ENCODE measurements around the gene BDP1.
"Not testable (repeated sequence)": the region's sequence is repeated elsewhere in the genome, so short reads cannot be mapped to it uniquely, and the experiment has no call there.

DNA sequence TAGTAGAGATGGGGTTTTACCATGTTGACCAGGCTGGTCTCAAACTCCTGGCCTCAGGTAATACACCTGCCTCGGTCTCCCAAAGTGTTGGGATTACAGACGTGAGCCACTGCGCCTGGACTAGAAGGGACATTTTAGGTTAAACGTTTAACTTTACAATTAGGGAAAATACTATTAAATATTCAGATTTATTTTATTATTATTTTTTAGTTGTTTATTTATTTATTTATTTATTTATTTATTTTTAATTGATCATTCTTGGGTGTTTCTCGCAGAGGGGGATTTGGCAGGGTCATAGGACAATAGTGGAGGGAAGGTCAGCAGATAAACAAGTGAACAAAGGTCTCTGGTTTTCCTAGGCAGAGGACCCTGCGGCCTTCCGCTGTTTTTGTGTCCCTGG lies 95.4 kb downstream of the BDP1 start:
- TF ChIP-seq EZH2 (IDR thresholded peaks at IDR 0.05); POLR2AphosphoS5 (IDR thresholded peaks at IDR 0.05; ENCODE audit: borderline replicate concordance, low read depth, low read length): not testable (repeated sequence)
